8988T (cell line): ENCODE data around the gene FAR1.

Source experiments
- DNase-seq: peaks from one replicate; pipeline ENCODE4 v3.0.0; 2011

The FAR1 gene

DNA sequence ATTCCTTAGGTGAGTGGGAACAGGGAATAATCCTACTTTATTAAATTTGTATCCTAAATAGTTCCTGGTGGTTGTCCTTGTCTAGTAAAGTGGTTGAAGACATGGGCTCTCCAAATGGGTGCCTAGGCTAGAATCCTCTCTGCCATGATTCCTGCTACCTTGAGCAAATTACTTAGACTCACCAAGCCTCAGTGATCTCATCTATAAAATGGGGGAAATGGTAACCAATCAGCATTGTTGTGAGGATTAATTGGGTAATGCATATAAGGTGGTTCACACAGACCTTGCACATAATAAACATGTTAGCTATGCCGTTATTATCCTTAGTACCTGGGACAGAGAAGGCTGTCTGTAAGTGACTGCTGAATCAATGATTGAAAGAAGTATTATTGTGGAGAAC lies 109.9 kb downstream of the FAR1 start:
- DNase-seq = no peak

- no peak for DNase-seq
These were observed 112.7 kb downstream of the FAR1 start for GRCh38 chr11:13781153-13781552.
